HEK293 (cell line): ENCODE results near the gene SAP25.

ENCODE experiments used
- HOXA7 ChIP-seq: sonication (generic); formaldehyde crosslinking; IDR thresholded peaks from 2 replicates; pipeline ENCODE4 v1.8.1; 2022; ENCODE audit warnings: missing genetic modification reagents, borderline replicate concordance
- KLF1 ChIP-seq: fragments of 450-650 bp; formaldehyde crosslinking; IDR thresholded peaks from 2 replicates; pipeline ENCODE4 v1.5.1; 2016; ENCODE audit warnings: missing biosample characterization, missing genetic modification characterization
- KLF9 ChIP-seq: fragments of 450-650 bp; formaldehyde crosslinking; IDR thresholded peaks from 2 replicates; pipeline ENCODE4 v1.5.1; 2016; ENCODE audit warnings: missing biosample characterization, missing genetic modification characterization, low read depth
- SP2 ChIP-seq: fragments of 450-650 bp; formaldehyde crosslinking; IDR thresholded peaks from 2 replicates; pipeline ENCODE4 v1.5.1; 2016; ENCODE audit warnings: missing biosample characterization, missing genetic modification characterization
- SP7 ChIP-seq: fragments of 450-650 bp; formaldehyde crosslinking; IDR thresholded peaks from 2 replicates; pipeline ENCODE4 v1.5.1; 2016; ENCODE audit warnings: missing biosample characterization, missing genetic modification characterization
- TCF7L2 ChIP-seq: IDR thresholded peaks from 2 replicates; pipeline ENCODE4 v1.6.1; 2011; ENCODE audit warnings: low read depth, mild to moderate bottlenecking, inconsistent platforms, low read length, moderate library complexity, borderline replicate concordance
- ZBTB20 ChIP-seq: fragments of 450-650 bp; formaldehyde crosslinking; IDR thresholded peaks from 2 replicates; pipeline ENCODE4 v1.5.1; 2016; ENCODE audit warnings: missing biosample characterization, missing genetic modification characterization
- ZEB2 ChIP-seq: fragments of 450-650 bp; formaldehyde crosslinking; IDR thresholded peaks from 2 replicates; pipeline ENCODE4 v1.5.1; 2016; ENCODE audit warnings: missing biosample characterization, missing genetic modification characterization
- ZFP37 ChIP-seq: fragments of 450-650 bp; formaldehyde crosslinking; IDR thresholded peaks from 2 replicates; pipeline ENCODE4 v1.5.1; 2016; ENCODE audit warnings: missing biosample characterization, missing genetic modification characterization
- ZFP69B ChIP-seq: fragments of 450-650 bp; formaldehyde crosslinking; IDR thresholded peaks from 2 replicates; pipeline ENCODE4 v1.5.1; 2016; ENCODE audit warnings: missing biosample characterization, missing genetic modification characterization
- ZNF169 ChIP-seq: fragments of 450-650 bp; formaldehyde crosslinking; IDR thresholded peaks from 2 replicates; pipeline ENCODE4 v1.5.1; 2016; ENCODE audit warnings: missing biosample characterization, missing genetic modification characterization
- ZNF214 ChIP-seq: fragments of 450-650 bp; formaldehyde crosslinking; IDR thresholded peaks from 2 replicates; pipeline ENCODE4 v1.5.1; 2017; ENCODE audit warnings: missing biosample characterization, mild to moderate bottlenecking, missing genetic modification characterization, borderline replicate concordance
- ZNF311 ChIP-seq: fragments of 450-650 bp; formaldehyde crosslinking; IDR thresholded peaks from 2 replicates; pipeline ENCODE4 v1.5.1; 2017; ENCODE audit warnings: missing biosample characterization, missing genetic modification characterization, borderline replicate concordance
- ZNF335 ChIP-seq: fragments of 450-650 bp; formaldehyde crosslinking; conservative IDR thresholded peaks from 2 replicates; pipeline ENCODE4 v1.5.1; 2016; ENCODE audit warnings: missing biosample characterization, missing genetic modification characterization
- ZNF521 ChIP-seq: fragments of 450-650 bp; formaldehyde crosslinking; IDR thresholded peaks from 2 replicates; pipeline ENCODE4 v1.5.1; 2017; ENCODE audit warnings: missing biosample characterization, mild to moderate bottlenecking, missing genetic modification characterization
- ZNF571 ChIP-seq: fragments of 450-650 bp; formaldehyde crosslinking; IDR thresholded peaks from 2 replicates; pipeline ENCODE4 v1.5.0; 2017; ENCODE audit warnings: missing biosample characterization, missing genetic modification characterization
- ZNF621 ChIP-seq: fragments of 450-650 bp; formaldehyde crosslinking; IDR thresholded peaks from 2 replicates; pipeline ENCODE4 v1.5.1; 2017; ENCODE audit warnings: missing biosample characterization, missing genetic modification characterization
- ZNF624 ChIP-seq: fragments of 450-650 bp; formaldehyde crosslinking; IDR thresholded peaks from 2 replicates; pipeline ENCODE4 v1.5.1; 2017; ENCODE audit warnings: missing biosample characterization, missing genetic modification characterization
- ZNF660 ChIP-seq: fragments of 450-650 bp; IDR thresholded peaks from 2 replicates; pipeline ENCODE4 v1.5.1; 2018; ENCODE audit warnings: missing biosample characterization, mild to moderate bottlenecking, missing genetic modification characterization
- ZNF701 ChIP-seq: fragments of 450-650 bp; formaldehyde crosslinking; IDR thresholded peaks from 2 replicates; pipeline ENCODE4 v1.5.1; 2016; ENCODE audit warnings: missing biosample characterization, missing genetic modification characterization
- TF ChIP-seq, protein P1 (sequence below): fragments of 450-650 bp; formaldehyde crosslinking; IDR thresholded peaks from 2 replicates; pipeline ENCODE4 v1.5.1; 2016; ENCODE audit warnings: missing biosample characterization, missing genetic modification characterization
- TF ChIP-seq, protein P2 (sequence below): fragments of 450-650 bp; formaldehyde crosslinking; IDR thresholded peaks from 2 replicates; pipeline ENCODE4 v1.5.1; 2016; ENCODE audit warnings: missing biosample characterization, missing genetic modification characterization
- TF ChIP-seq, protein P3 (sequence below): fragments of 450-650 bp; formaldehyde crosslinking; IDR thresholded peaks from 2 replicates; pipeline ENCODE4 v1.5.1; 2016; ENCODE audit warnings: missing biosample characterization, missing genetic modification characterization
- TF ChIP-seq, protein P4 (sequence below): fragments of 450-650 bp; formaldehyde crosslinking; IDR thresholded peaks from 2 replicates; pipeline ENCODE4 v1.5.1; 2016; ENCODE audit warnings: missing biosample characterization, missing genetic modification characterization
- TF ChIP-seq, protein P5 (sequence below): fragments of 450-650 bp; formaldehyde crosslinking; IDR thresholded peaks from 2 replicates; pipeline ENCODE4 v1.5.1; 2017; ENCODE audit warnings: missing biosample characterization, missing genetic modification characterization
- TF ChIP-seq, protein P6 (sequence below): fragments of 450-650 bp; formaldehyde crosslinking; IDR thresholded peaks from 2 replicates; pipeline ENCODE4 v1.5.1; 2016; ENCODE audit warnings: missing biosample characterization, missing genetic modification characterization
- TF ChIP-seq, protein P7 (sequence below): fragments of 450-650 bp; formaldehyde crosslinking; IDR thresholded peaks from 2 replicates; pipeline ENCODE4 v1.5.1; 2016; ENCODE audit warnings: missing biosample characterization, missing genetic modification characterization

Gene SAP25

DNA sequence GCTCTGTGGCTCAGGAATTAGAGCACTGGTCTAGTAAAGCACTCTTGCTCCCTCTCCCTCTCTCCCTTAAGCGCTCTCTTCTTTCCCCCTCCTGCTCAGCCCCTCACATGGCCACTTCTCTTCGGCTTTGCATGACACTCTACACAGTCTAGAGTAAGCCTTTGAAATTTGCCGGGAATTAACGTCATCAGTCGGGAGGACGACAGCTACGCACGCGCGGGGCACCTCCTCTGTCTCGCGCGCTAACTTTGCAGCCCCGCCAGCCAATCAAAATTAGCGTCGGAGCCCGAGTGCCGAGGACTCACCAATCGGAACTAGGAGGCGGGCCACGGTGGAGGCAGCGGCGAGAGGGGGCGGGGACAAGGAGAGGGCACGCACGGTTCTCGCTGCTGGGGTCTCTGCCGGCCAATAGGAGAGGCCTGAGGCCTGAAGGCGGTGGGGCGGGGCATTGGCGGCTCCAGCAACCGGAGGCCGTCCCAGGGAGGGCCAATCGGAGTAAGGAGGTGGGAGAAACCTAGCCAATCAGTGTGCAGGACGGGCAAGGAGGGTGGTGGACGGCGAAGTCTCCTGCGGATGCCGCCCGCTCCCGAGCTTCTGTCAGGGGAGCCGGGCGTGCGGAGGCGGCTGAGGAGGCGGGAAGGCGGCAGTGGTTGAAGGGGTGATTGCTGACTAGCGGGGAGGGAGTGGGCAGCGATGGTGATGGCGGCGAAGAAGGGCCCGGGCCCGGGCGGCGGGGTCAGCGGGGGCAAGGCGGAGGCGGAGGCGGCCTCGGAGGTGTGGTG is 34.9 kb downstream of the SAP25 start, which contains the start of gene AGFG2 (continued):
- TF ChIP-seq, protein P1, sequence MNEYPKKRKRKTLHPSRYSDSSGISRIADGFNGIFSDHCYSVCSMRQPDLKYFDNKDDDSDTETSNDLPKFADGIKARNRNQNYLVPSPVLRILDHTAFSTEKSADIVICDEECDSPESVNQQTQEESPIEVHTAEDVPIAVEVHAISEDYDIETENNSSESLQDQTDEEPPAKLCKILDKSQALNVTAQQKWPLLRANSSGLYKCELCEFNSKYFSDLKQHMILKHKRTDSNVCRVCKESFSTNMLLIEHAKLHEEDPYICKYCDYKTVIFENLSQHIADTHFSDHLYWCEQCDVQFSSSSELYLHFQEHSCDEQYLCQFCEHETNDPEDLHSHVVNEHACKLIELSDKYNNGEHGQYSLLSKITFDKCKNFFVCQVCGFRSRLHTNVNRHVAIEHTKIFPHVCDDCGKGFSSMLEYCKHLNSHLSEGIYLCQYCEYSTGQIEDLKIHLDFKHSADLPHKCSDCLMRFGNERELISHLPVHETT, result no peak
- TF ChIP-seq KLF1 (tag by site-specific recombination), result peak; percentile 78
- TF ChIP-seq ZNF335 (tag by site-specific recombination), result peak; percentile 79
- TF ChIP-seq ZNF214, result no peak
- TF ChIP-seq ZNF521 (tag by site-specific recombination), result no peak
- TF ChIP-seq ZEB2, result peak; percentile 75
- TF ChIP-seq SP7 (tag by site-specific recombination), result peak; percentile 73
- no peak for TF ChIP-seq ZNF701 (tag by site-specific recombination)
- TF ChIP-seq, protein P2, sequence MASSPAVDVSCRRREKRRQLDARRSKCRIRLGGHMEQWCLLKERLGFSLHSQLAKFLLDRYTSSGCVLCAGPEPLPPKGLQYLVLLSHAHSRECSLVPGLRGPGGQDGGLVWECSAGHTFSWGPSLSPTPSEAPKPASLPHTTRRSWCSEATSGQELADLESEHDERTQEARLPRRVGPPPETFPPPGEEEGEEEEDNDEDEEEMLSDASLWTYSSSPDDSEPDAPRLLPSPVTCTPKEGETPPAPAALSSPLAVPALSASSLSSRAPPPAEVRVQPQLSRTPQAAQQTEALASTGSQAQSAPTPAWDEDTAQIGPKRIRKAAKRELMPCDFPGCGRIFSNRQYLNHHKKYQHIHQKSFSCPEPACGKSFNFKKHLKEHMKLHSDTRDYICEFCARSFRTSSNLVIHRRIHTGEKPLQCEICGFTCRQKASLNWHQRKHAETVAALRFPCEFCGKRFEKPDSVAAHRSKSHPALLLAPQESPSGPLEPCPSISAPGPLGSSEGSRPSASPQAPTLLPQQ (tag by site-specific recombination), result peak; percentile 67
- peak; percentile 28; the same call in 1 of the 2 replicates for TF ChIP-seq ZFP37 (tag by site-specific recombination)
- TF ChIP-seq, protein P3, sequence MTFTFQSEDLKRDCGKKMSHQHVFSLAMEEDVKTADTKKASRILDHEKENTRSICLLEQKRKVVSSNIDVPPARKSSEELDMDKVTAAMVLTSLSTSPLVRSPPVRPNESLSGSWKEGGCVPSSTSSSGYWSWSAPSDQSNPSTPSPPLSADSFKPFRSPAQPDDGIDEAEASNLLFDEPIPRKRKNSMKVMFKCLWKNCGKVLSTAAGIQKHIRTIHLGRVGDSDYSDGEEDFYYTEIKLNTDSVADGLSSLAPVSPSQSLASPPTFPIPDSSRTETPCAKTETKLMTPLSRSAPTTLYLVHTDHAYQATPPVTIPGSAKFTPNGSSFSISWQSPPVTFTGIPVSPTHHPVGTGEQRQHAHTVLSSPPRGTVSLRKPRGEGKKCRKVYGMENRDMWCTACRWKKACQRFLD (tag by site-specific recombination), result no peak
- no peak; the same call in 1 of the 2 replicates for TF ChIP-seq ZNF660
- TF ChIP-seq, protein P4, sequence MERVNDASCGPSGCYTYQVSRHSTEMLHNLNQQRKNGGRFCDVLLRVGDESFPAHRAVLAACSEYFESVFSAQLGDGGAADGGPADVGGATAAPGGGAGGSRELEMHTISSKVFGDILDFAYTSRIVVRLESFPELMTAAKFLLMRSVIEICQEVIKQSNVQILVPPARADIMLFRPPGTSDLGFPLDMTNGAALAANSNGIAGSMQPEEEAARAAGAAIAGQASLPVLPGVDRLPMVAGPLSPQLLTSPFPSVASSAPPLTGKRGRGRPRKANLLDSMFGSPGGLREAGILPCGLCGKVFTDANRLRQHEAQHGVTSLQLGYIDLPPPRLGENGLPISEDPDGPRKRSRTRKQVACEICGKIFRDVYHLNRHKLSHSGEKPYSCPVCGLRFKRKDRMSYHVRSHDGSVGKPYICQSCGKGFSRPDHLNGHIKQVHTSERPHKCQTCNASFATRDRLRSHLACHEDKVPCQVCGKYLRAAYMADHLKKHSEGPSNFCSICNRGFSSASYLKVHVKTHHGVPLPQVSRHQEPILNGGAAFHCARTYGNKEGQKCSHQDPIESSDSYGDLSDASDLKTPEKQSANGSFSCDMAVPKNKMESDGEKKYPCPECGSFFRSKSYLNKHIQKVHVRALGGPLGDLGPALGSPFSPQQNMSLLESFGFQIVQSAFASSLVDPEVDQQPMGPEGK (tag by site-specific recombination), result peak; percentile 81
- TF ChIP-seq, protein P5, sequence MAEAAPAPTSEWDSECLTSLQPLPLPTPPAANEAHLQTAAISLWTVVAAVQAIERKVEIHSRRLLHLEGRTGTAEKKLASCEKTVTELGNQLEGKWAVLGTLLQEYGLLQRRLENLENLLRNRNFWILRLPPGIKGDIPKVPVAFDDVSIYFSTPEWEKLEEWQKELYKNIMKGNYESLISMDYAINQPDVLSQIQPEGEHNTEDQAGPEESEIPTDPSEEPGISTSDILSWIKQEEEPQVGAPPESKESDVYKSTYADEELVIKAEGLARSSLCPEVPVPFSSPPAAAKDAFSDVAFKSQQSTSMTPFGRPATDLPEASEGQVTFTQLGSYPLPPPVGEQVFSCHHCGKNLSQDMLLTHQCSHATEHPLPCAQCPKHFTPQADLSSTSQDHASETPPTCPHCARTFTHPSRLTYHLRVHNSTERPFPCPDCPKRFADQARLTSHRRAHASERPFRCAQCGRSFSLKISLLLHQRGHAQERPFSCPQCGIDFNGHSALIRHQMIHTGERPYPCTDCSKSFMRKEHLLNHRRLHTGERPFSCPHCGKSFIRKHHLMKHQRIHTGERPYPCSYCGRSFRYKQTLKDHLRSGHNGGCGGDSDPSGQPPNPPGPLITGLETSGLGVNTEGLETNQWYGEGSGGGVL (tag by site-specific recombination), result peak; percentile 99
- peak; percentile 89 for TF ChIP-seq KLF9
- TF ChIP-seq ZBTB20 (tag by site-specific recombination), result peak; percentile 76; the same call in 1 of the 2 replicates
- no peak for TF ChIP-seq HOXA7 (CRISPR knock-in tag)
- peak; percentile 93; the same call in 1 of the 2 replicates for TF ChIP-seq TCF7L2
- TF ChIP-seq SP2 (tag by site-specific recombination), result peak; percentile 100
- no peak for TF ChIP-seq ZNF311 (tag by site-specific recombination)
- TF ChIP-seq, protein P6, sequence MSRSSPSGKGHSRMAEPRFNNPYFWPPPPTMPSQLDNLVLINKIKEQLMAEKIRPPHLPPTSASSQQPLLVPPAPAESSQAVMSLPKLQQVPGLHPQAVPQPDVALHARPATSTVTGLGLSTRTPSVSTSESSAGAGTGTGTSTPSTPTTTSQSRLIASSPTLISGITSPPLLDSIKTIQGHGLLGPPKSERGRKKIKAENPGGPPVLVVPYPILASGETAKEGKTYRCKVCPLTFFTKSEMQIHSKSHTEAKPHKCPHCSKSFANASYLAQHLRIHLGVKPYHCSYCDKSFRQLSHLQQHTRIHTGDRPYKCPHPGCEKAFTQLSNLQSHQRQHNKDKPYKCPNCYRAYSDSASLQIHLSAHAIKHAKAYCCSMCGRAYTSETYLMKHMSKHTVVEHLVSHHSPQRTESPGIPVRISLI (tag by site-specific recombination), result no peak
- TF ChIP-seq ZNF571 (tag by site-specific recombination), result no peak
- TF ChIP-seq ZNF169 (tag by site-specific recombination), result no peak
- TF ChIP-seq, protein P7, sequence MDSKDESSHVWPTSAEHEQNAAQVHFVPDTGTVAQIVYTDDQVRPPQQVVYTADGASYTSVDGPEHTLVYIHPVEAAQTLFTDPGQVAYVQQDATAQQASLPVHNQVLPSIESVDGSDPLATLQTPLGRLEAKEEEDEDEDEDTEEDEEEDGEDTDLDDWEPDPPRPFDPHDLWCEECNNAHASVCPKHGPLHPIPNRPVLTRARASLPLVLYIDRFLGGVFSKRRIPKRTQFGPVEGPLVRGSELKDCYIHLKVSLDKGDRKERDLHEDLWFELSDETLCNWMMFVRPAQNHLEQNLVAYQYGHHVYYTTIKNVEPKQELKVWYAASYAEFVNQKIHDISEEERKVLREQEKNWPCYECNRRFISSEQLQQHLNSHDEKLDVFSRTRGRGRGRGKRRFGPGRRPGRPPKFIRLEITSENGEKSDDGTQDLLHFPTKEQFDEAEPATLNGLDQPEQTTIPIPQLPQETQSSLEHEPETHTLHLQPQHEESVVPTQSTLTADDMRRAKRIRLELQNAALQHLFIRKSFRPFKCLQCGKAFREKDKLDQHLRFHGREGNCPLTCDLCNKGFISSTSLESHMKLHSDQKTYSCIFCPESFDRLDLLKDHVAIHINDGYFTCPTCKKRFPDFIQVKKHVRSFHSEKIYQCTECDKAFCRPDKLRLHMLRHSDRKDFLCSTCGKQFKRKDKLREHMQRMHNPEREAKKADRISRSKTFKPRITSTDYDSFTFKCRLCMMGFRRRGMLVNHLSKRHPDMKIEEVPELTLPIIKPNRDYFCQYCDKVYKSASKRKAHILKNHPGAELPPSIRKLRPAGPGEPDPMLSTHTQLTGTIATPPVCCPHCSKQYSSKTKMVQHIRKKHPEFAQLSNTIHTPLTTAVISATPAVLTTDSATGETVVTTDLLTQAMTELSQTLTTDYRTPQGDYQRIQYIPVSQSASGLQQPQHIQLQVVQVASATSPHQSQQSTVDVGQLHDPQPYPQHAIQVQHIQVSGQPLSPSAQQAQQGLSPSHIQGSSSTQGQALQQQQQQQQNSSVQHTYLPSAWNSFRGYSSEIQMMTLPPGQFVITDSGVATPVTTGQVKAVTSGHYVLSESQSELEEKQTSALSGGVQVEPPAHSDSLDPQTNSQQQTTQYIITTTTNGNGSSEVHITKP (tag by site-specific recombination), result peak; percentile 3; the same call in 1 of the 2 replicates
- peak; percentile 67 for TF ChIP-seq ZFP69B (tag by site-specific recombination)
- no peak for TF ChIP-seq ZNF624
- TF ChIP-seq ZNF621, result no peak
